Esophagus squamous epithelium (tissue), 4 donors: ENCODE results near the gene IMMP2L.

Source experiments
- POLR2A ChIP-seq, 4 donors: fragments of 450-650 bp; IDR thresholded peaks; one replicate each; pipeline ENCODE4 v1.6.1; 2017; ENCODE audit warnings: antibody characterized with exemption in 4 of 4, mild to moderate bottlenecking in 4 of 4, moderate library complexity in 3 of 4
- TF ChIP-seq, protein P1 (sequence below), 6 experiments: fragments of 450-650 bp in 4 of 6; fragments of 200-600 bp in 2 of 6; sonication (generic) in 2 of 6; IDR thresholded peaks; one replicate each; pipeline ENCODE4 v1.5.1; 2016 to 2019; ENCODE audit warnings: antibody characterized with exemption in 6 of 6, mild to moderate bottlenecking in 4 of 6, moderate library complexity in 4 of 6

DNA sequence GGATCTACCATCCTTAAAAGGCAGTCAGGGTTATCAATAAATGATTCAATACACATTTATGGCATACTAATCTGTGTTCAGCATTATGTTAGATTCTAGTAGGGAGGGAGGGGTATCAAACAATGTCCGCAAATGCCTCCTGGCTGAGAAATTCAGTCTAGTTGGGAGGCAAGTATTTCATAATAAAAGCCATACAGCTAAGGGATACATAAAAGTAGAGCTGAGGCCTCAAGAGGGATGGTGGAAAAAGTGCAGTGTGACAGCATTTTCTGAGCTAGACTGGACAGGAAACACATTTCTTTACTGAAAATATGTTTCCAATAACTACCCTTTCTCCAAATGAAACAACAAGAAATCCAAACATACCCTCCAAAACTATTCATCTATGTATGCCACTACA, 624.1 kb downstream of the IMMP2L start:
- TF ChIP-seq, protein P1, sequence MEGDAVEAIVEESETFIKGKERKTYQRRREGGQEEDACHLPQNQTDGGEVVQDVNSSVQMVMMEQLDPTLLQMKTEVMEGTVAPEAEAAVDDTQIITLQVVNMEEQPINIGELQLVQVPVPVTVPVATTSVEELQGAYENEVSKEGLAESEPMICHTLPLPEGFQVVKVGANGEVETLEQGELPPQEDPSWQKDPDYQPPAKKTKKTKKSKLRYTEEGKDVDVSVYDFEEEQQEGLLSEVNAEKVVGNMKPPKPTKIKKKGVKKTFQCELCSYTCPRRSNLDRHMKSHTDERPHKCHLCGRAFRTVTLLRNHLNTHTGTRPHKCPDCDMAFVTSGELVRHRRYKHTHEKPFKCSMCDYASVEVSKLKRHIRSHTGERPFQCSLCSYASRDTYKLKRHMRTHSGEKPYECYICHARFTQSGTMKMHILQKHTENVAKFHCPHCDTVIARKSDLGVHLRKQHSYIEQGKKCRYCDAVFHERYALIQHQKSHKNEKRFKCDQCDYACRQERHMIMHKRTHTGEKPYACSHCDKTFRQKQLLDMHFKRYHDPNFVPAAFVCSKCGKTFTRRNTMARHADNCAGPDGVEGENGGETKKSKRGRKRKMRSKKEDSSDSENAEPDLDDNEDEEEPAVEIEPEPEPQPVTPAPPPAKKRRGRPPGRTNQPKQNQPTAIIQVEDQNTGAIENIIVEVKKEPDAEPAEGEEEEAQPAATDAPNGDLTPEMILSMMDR (IDR thresholded peaks at IDR 0.05): no peak
- no peak for TF ChIP-seq POLR2A (IDR thresholded peaks at IDR 0.05)
